VCaP (cell line): ENCODE data around the gene EYA4.
"Not testable (repeated sequence)": the region's sequence is repeated elsewhere in the genome, so short reads cannot be mapped to it uniquely, and the experiment has no call there.

Experiments used
- H3K27ac ChIP-seq: fragments of 450-650 bp; 2 replicates; pipeline ENCODE4 v1.5.1; 2017
- TF ChIP-seq, protein P1 (sequence below): fragments of 450-650 bp; conservative IDR thresholded peaks from 2 replicates; pipeline ENCODE4 v1.5.1; 2017; ENCODE audit warnings: mild to moderate bottlenecking, moderate library complexity

The EYA4 gene

GRCh38 chr6:133550026-133550425 is 308.9 kb downstream of the EYA4 start:
- H3K27ac ChIP-seq = no peak overlapping the region
- TF ChIP-seq, protein P1, sequence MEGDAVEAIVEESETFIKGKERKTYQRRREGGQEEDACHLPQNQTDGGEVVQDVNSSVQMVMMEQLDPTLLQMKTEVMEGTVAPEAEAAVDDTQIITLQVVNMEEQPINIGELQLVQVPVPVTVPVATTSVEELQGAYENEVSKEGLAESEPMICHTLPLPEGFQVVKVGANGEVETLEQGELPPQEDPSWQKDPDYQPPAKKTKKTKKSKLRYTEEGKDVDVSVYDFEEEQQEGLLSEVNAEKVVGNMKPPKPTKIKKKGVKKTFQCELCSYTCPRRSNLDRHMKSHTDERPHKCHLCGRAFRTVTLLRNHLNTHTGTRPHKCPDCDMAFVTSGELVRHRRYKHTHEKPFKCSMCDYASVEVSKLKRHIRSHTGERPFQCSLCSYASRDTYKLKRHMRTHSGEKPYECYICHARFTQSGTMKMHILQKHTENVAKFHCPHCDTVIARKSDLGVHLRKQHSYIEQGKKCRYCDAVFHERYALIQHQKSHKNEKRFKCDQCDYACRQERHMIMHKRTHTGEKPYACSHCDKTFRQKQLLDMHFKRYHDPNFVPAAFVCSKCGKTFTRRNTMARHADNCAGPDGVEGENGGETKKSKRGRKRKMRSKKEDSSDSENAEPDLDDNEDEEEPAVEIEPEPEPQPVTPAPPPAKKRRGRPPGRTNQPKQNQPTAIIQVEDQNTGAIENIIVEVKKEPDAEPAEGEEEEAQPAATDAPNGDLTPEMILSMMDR = no peak

GRCh38 chr6:133551436-133551835 is 310.3 kb downstream of the EYA4 start:
- TF ChIP-seq, protein P1 = no peak
- no peak overlapping the region for H3K27ac ChIP-seq

- TF ChIP-seq, protein P1 = no peak
- no peak overlapping the region for H3K27ac ChIP-seq
Observed at GRCh38 chr6:133551847-133552341, 310.7 kb downstream of the EYA4 start.

GRCh38 chr6:133553652-133554051 is 312.5 kb downstream of the EYA4 start:
- TF ChIP-seq, protein P1 = peak; percentile 83

DNA sequence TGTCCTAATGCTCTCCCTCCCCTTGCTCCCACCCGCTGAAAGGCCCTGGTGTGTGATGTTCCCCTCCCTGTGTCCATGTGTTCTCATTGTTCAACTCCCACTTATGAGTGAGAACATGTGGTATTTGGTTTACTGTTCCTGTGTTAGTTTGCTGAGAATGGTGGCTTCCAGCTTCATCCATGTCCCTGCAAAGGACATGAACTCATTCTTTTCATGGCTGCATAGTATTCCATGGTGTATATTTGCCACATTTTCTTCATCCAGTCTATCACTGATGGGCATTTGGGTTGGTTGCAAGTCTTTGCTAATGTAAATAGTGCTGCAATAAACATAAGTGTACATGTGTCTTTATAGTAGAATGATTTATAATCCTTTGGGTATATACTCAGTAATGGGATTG is 313.0 kb downstream of the EYA4 start:
- H3K27ac ChIP-seq = not testable (repeated sequence)

More at GRCh38 chr6:133553652-133554051, 312.5 kb downstream of the EYA4 start:
- no peak overlapping the region for H3K27ac ChIP-seq

DNA sequence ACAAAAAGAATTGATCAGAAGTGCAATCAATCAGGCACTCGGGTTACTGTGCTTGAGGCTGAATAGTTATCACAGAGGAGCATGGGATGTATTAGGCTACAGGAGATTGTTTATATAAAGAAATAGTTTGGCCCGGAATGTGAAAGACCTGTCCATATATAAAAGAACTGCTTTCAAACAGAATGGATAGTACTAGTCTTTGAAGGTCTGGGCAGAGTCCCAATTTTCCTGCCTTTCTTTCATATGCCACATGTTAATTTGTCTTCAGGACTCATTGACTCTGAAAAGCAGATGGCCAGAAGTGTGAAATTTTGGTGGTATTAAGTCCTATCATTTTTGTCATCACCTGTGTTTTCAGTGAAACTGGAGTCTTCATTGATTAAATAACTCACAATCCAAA is 314.5 kb downstream of the EYA4 start:
- TF ChIP-seq, protein P1 = no peak
- no peak overlapping the region for H3K27ac ChIP-seq

DNA sequence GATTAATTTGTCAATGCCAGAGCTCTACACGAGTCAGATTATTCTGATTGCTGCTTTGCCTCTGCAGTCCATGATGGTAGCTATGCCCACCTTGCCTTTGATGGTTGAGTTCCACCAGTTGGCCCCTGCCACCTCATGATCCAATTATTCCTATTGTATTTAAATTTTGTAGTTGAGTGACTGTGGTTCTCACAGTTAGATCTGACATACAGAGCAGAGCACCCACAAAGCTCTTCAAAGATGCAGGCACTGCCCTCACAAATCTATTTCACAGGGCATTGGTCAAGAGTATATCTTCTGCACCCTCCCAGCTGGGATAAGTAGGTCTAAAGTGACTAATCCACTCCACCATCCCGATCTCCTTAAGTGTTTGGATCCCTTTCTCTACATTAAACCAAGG is 318.8 kb downstream of the EYA4 start:
- no peak overlapping the region for H3K27ac ChIP-seq
- TF ChIP-seq, protein P1 = no peak

GRCh38 chr6:133567636-133568035 is 326.5 kb downstream of the EYA4 start:
- TF ChIP-seq, protein P1 = no peak
- no peak overlapping the region for H3K27ac ChIP-seq
